Measurements from ENCODE around the gene HOXD3. TPM values are rescaled to one million over a fixed set of nuclear protein-coding genes. Genes with fewer than 3 reads are reported as not detected.

The HOXD3 gene
- total RNA-seq, 1 experiment from 2014 or later, result not detected

DNA sequence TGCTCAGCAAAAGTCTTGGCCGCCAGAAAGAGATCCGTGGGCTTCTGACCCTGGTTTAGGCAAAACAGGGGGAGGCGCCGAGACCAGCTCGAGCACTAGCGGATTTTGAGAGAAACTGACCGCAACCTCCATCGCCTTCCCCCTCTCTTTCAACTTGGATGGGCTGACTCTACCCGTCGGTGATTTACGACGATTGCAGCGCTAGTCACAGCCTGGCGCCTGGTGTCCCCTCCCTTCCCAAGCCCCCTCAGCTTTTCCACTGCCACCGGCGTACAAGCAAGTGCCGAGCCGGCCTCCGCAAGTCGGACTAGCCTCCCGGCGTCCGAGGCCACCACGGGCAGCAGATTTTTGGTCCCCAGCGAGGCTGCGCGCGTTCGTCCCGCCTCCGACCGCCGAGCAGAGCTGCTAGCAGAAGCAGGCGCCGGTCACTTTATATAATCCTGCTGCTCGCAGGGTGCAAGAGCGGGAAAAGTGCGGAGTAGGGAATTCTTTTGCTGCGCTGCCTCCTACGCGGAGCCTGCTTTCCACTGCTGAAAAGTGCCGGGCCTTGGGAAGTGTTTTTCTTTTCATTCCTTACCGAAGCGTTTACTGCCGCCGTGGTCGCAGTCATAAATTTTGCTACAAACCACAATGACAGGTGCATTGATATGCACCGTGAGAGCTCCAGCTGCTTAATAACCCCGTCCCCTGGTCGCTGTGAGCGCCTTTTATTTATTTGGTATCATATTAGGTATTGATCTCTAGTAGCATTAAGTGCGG lies 7.7 kb downstream of the HOXD3 start:
- Mint-ChIP-seq H3K4me1 (peaks cover 23% of the 10 kb centered on the region), H3K9me3 (no peaks in the 10 kb centered on the region), H3K4me3 (peak overlapping the region; percentile 45), H3K27me3 (ENCODE audit: low read depth) (peaks cover 100% of the 10 kb centered on the region), H3K27ac (no peak overlapping the region), H3K36me3 (no peaks in the 10 kb centered on the region)
- ChIA-PET POLR2A (interaction anchor here (0.6 to 1.1 kb wide), 2 partner anchors 11 to 14 kb away, joined by 3 read pairs; no protein-coding TSS in a partner anchor), CTCF (interaction anchor here (1.0 to 2.4 kb wide), 4 partner anchors 11 to 290 kb away, joined by 4 to 7 read pairs (median 4); no protein-coding TSS in a partner anchor)
- ATAC-seq (no peak), DNase-seq (ENCODE audit: low spot score) (no peak)
- TF ChIP-seq ZNF416 (CRISPR knock-in tag; IDR thresholded peaks at IDR 0.05), result no peak
- no peak for TF ChIP-seq ZNF425 (CRISPR knock-in tag; conservative IDR thresholded peaks at IDR 0.05)
- no peak for TF ChIP-seq PRDM15 (CRISPR knock-in tag; IDR thresholded peaks at IDR 0.05)
- TF ChIP-seq ELF4 (CRISPR knock-in tag; IDR thresholded peaks at IDR 0.05; ENCODE audit: low read depth), result no peak

DNA sequence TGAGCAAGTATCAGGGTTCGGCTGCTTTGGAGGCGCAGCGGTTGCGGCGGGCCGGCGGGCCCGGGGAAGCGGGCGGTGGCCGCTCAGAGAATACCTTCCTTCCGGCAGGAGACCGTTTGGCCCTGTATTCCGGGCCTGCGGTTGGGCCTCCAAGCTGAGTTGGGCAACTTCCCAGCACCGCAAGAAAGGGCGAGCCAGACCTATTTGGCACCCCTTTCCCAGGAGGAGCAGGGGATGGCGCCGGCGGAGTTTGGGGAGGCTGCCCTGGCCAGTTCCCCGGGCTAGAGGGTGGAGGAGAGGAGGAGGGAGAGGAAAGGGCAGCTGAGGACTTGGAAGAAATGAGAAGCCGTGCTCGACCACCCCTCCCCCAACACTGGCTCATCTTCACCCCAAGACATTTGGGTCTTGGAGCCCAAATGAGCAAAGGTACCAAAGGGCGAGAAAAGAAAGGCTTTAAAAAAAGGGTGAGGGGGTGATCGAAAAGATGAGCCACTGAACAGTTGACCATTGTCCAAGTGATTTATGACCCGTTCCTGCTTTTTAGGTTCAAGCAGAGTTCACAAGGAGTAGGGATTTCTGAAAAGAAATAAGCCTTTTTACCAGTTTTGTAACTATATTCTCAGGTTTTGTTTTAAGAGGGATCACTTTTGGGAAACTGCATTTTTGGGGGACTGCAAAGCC lies 8.4 kb downstream of the HOXD3 start:
- TF ChIP-seq PRRX2 (CRISPR knock-in tag; IDR thresholded peaks at IDR 0.05) (no peak), ZNF121 (CRISPR knock-in tag; IDR thresholded peaks at IDR 0.05) (0 out of 2 replicates have a peak, but pooled peaks have one; percentile 50)
- H3K27ac Mint-ChIP-seq, result no peak overlapping the region
- peak overlapping the region; percentile 45; the same call in 1 of the 2 replicates for H3K4me3 Mint-ChIP-seq
- H3K27me3 Mint-ChIP-seq (ENCODE audit: low read depth), result peaks cover 100% of the 10 kb centered on the region
- peak; percentile 51 for DNase-seq (ENCODE audit: low spot score)
- peaks cover 23% of the 10 kb centered on the region for H3K4me1 Mint-ChIP-seq
- H3K36me3 Mint-ChIP-seq, result no peaks in the 10 kb centered on the region
- peak; percentile 19 for ATAC-seq
- ChIA-PET POLR2A (interaction anchor here (1.1 kb wide), 1 partner anchor 14 kb away, joined by 3 read pairs; no protein-coding TSS in a partner anchor), CTCF (interaction anchor here (1.1 to 2.4 kb wide), 4 partner anchors 10 to 389 kb away, joined by 3 to 7 read pairs (median 4); no protein-coding TSS in a partner anchor)
- no peaks in the 10 kb centered on the region for H3K9me3 Mint-ChIP-seq

- Mint-ChIP-seq H3K4me1 (peaks cover 21% of the 10 kb centered on the region), H3K9me3 (no peaks in the 10 kb centered on the region), H3K27me3 (ENCODE audit: low read depth) (peaks cover 100% of the 10 kb centered on the region), H3K4me3 (no peak overlapping the region), H3K27ac (no peak overlapping the region), H3K36me3 (no peaks in the 10 kb centered on the region)
- DNase-seq (ENCODE audit: low spot score) (no peak), ATAC-seq (no peak)
- ChIA-PET POLR2A (no interaction called here), CTCF (interaction anchor here (1.5 to 1.6 kb wide), 2 partner anchors 289 to 388 kb away, joined by 3 to 4 read pairs; no protein-coding TSS in a partner anchor)
- TF ChIP-seq NFATC4 (CRISPR knock-in tag; IDR thresholded peaks at IDR 0.05) (no peak), MLX (CRISPR knock-in tag; IDR thresholded peaks at IDR 0.05) (no peak), ATF6 (CRISPR knock-in tag; IDR thresholded peaks at IDR 0.05) (no peak), SP1 (CRISPR knock-in tag; conservative IDR thresholded peaks at IDR 0.05) (no peak), FOXP1 (CRISPR knock-in tag; IDR thresholded peaks at IDR 0.05; ENCODE audit: borderline replicate concordance) (no peak), ZNF416 (CRISPR knock-in tag; IDR thresholded peaks at IDR 0.05) (no peak)
- TF ChIP-seq, protein P1, sequence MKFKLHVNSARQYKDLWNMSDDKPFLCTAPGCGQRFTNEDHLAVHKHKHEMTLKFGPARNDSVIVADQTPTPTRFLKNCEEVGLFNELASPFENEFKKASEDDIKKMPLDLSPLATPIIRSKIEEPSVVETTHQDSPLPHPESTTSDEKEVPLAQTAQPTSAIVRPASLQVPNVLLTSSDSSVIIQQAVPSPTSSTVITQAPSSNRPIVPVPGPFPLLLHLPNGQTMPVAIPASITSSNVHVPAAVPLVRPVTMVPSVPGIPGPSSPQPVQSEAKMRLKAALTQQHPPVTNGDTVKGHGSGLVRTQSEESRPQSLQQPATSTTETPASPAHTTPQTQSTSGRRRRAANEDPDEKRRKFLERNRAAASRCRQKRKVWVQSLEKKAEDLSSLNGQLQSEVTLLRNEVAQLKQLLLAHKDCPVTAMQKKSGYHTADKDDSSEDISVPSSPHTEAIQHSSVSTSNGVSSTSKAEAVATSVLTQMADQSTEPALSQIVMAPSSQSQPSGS (CRISPR knock-in tag; IDR thresholded peaks at IDR 0.05; ENCODE audit: borderline replicate concordance, low read depth), result no peak
- TF ChIP-seq, protein P2, sequence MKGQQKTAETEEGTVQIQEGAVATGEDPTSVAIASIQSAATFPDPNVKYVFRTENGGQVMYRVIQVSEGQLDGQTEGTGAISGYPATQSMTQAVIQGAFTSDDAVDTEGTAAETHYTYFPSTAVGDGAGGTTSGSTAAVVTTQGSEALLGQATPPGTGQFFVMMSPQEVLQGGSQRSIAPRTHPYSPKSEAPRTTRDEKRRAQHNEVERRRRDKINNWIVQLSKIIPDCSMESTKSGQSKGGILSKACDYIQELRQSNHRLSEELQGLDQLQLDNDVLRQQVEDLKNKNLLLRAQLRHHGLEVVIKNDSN (CRISPR knock-in tag; IDR thresholded peaks at IDR 0.05), result no peak
Measured at GRCh38 chr2:176166272-176166671, 9.2 kb downstream of the HOXD3 start.

Data from WTC11 (cell line).